CD4-positive, CD25-positive, alpha-beta regulatory T cell (primary cell): ENCODE results near the gene B3GAT1. TPM values are rescaled to one million over a fixed set of nuclear protein-coding genes. Genes with fewer than 3 reads are reported as not detected.
A peak's percentile ranks its signal among the peaks of the same experiment; 100 is the strongest.

Experiments used
- ATAC-seq, 2 donors: fragments of 150-1000 bp; cut with Tn5 transposase; one replicate each; pipeline ENCODE4 v1.10.0; 2021; ENCODE audit warnings: low read depth in 2 of 2, moderate number of reproducible peaks in 2 of 2, moderate library complexity in 1 of 2
- DNase-seq, 3 donors: peaks; one replicate each; pipeline versions ENCODE4 v3.0.0 to v3.0.0-alpha.2; 2012 to 2022; ENCODE audit warnings: mixed read lengths in 1 of 3
- H3K27ac ChIP-seq: one replicate; pipeline ENCODE4 v1.7.0; 2013; ENCODE audit warnings: mild to moderate bottlenecking, low read length; ENCODE audit not compliant: insufficient read depth, poor library complexity, severe bottlenecking
- H3K27me3 ChIP-seq: one replicate; pipeline ENCODE4 v1.7.0; 2013; ENCODE audit warnings: low read length; ENCODE audit not compliant: control insufficient read depth, insufficient read depth
- H3K36me3 ChIP-seq: one replicate; pipeline ENCODE4 v1.7.0; 2013; ENCODE audit warnings: mild to moderate bottlenecking, low read length, moderate library complexity; ENCODE audit not compliant: control insufficient read depth, insufficient read depth
- H3K4me1 ChIP-seq: 2 replicates; pipeline ENCODE4 v1.7.0; 2013; ENCODE audit warnings: mild to moderate bottlenecking, low read length; ENCODE audit not compliant: insufficient read depth, control insufficient read depth, poor library complexity, severe bottlenecking
- H3K4me3 ChIP-seq: one replicate; pipeline ENCODE4 v1.7.0; 2013; ENCODE audit warnings: low read depth, mild to moderate bottlenecking, low read length, moderate library complexity
- H3K9me3 ChIP-seq, 2 experiments: 1 replicate in 1 of 2; 2 replicates in 1 of 2; pipeline ENCODE4 v1.7.0; 2013; ENCODE audit warnings: low read length in 2 of 2, mild to moderate bottlenecking in 1 of 2, moderate library complexity in 1 of 2; ENCODE audit not compliant: control insufficient read depth in 2 of 2
- H3K27ac Mint-ChIP-seq, 3 donors: one replicate each; pipeline ENCODE4 v1.8.0; 2020 to 2022; ENCODE audit warnings: mild to moderate bottlenecking in 3 of 3, mixed read lengths in 3 of 3, moderate library complexity in 2 of 3
- H3K27me3 Mint-ChIP-seq: one replicate; pipeline ENCODE4 v1.8.0; 2022; ENCODE audit warnings: mild to moderate bottlenecking, mixed read lengths
- H3K36me3 Mint-ChIP-seq: one replicate; pipeline ENCODE4 v1.8.0; 2020; ENCODE audit warnings: mixed read lengths
- H3K4me1 Mint-ChIP-seq, 4 donors: one replicate each; pipeline ENCODE4 v1.8.0; 2020 to 2022; ENCODE audit warnings: mixed read lengths in 4 of 4, mild to moderate bottlenecking in 1 of 4
- H3K4me3 Mint-ChIP-seq, 4 donors: one replicate each; pipeline ENCODE4 v1.8.0; 2020 to 2022; ENCODE audit warnings: mild to moderate bottlenecking in 4 of 4, mixed read lengths in 4 of 4, moderate library complexity in 3 of 4
- H3K9me3 Mint-ChIP-seq, 7 donors: one replicate each; pipeline ENCODE4 v1.8.0; 2020 to 2022; ENCODE audit warnings: mixed read lengths in 7 of 7, mild to moderate bottlenecking in 3 of 7, moderate library complexity in 2 of 7
- polyA plus RNA-seq, 4 donors: library from polyadenylated mRNA; unstranded; fragments of 300-500 nt; fragmentation: Illumina TruSeq; gene quantifications; one replicate each; pipeline ENCODE4 v1.2.3, GENCODE V29; 2021
- total RNA-seq: library from RNA; stranded (reverse); gene quantifications from one replicate; pipeline ENCODE4 v1.2.3, GENCODE V29; 2022

The B3GAT1 gene
- total and polyA plus RNA-seq, 5 donors from 2014 or later: 1.9 TPM; not detected in 4

DNA sequence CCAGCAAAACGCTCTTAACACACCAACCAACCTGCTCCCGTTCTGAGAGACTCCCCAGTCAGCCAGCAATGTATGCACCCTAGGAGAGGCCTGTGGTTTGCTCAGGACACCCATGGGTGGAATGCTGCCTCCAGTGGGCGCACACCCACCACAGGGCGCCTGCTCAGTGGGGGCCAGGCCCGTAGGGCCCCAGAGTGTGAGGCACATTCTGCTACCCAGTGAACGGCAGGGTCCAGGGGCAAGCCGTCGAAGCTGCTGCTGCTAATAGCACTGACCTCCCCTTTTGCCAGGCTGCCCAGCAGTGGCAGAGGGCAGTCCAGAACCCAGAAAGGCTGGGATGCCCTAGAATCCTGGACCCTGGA lies 12.8 kb downstream of the B3GAT1 start:
- no peak overlapping the region for H3K4me3 Mint-ChIP-seq
- no peak for DNase-seq
- ATAC-seq: no peak
- H3K36me3 Mint-ChIP-seq: no peaks in the 10 kb centered on the region
- Histone ChIP-seq H3K27ac (no peak overlapping the region), H3K27me3 (no peaks in the 10 kb centered on the region), H3K4me1 (no peaks in the 10 kb centered on the region), H3K9me3 (no peaks in the 10 kb centered on the region), H3K36me3 (no peaks in the 10 kb centered on the region), H3K4me3 (no peak overlapping the region)
- peaks cover 4% of the 10 kb centered on the region for H3K27me3 Mint-ChIP-seq
- peak overlapping the region in 1 of 3 donors; percentile 38 for H3K27ac Mint-ChIP-seq
- H3K4me1 Mint-ChIP-seq: no peaks in the 10 kb centered on the region
- H3K9me3 Mint-ChIP-seq: peaks cover 0 to 1% (median 0%) of the 10 kb centered on the region in 7 donors

DNA sequence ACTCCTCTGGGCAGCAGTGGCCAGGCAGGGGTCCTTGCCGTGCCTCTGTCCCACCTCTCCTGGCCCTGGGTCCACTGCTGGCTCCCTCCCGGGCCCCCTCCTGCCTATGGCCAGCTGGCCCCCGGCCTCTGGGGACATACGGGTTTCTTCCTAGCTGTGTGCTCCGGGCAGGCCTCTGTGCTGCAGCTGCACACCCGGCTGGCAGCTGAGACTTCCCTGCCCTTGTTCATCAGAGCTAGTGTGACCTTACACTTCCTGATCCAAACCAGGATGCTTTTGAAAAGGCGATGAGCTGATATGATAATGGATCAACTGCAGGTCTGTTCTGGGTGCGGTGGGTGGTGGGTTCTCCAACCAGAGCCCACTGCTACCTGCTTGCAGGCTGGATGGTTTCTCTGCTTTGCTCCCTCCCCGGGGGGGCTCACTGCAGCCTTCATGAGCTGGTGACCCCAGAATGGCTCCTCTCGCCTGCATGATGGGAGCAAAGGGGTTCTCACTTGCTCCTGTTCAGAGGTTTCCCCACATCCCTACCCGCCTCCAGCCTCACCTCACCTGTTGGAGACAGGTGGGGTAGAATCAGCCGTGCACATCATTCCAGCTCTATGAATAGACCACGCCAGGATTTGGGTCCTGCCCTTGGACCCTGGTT lies 13.3 kb downstream of the B3GAT1 start:
- H3K9me3 Mint-ChIP-seq: peaks cover 0 to 1% (median 0%) of the 10 kb centered on the region in 7 donors
- H3K27ac Mint-ChIP-seq: peak overlapping the region in 1 of 3 donors; percentile 38
- no peak overlapping the region for H3K4me3 Mint-ChIP-seq

DNA sequence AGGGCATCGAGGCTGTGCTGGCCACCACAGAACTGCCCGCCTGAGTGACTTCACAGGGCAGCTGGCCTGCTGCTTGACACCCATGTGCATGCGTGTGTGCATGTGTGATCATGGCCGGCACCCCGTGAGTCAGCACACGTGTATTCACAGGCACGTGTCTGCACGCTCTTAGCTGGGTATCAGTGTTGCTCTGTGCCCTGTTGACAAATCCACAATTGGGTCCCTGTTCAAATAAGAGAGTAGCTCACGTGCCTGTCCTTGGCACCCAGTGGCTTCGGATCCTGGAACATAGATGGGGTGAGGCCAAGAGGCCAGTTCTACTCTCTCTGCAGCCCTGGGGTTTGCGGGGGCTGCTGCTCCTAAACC lies 14.0 kb downstream of the B3GAT1 start:
- ATAC-seq (no peak), DNase-seq (no peak)
- peaks cover 0 to 1% (median 0%) of the 10 kb centered on the region in 7 donors for H3K9me3 Mint-ChIP-seq
- H3K4me3 ChIP-seq: no peak overlapping the region
- no peak overlapping the region for H3K4me3 Mint-ChIP-seq
- H3K27ac Mint-ChIP-seq: no peak overlapping the region
- no peaks in the 10 kb centered on the region for H3K4me1 Mint-ChIP-seq
- H3K36me3 Mint-ChIP-seq: no peaks in the 10 kb centered on the region
- H3K27me3 ChIP-seq: no peaks in the 10 kb centered on the region
- H3K4me1 ChIP-seq: no peaks in the 10 kb centered on the region
- no peak overlapping the region for H3K27ac ChIP-seq
- no peaks in the 10 kb centered on the region for H3K36me3 ChIP-seq
- no peaks in the 10 kb centered on the region for H3K9me3 ChIP-seq
- peaks cover 4% of the 10 kb centered on the region for H3K27me3 Mint-ChIP-seq

More for the DNA sequence above, 13.3 kb downstream of the B3GAT1 start:
- Histone ChIP-seq H3K36me3 (no peaks in the 10 kb centered on the region), H3K4me1 (no peaks in the 10 kb centered on the region), H3K27me3 (no peaks in the 10 kb centered on the region), H3K9me3 (no peaks in the 10 kb centered on the region), H3K27ac (no peak overlapping the region), H3K4me3 (no peak overlapping the region)
- Mint-ChIP-seq H3K27me3 (peaks cover 4% of the 10 kb centered on the region), H3K36me3 (no peaks in the 10 kb centered on the region), H3K4me1 (no peaks in the 10 kb centered on the region)
- ATAC-seq (no peak), DNase-seq (no peak)

DNA sequence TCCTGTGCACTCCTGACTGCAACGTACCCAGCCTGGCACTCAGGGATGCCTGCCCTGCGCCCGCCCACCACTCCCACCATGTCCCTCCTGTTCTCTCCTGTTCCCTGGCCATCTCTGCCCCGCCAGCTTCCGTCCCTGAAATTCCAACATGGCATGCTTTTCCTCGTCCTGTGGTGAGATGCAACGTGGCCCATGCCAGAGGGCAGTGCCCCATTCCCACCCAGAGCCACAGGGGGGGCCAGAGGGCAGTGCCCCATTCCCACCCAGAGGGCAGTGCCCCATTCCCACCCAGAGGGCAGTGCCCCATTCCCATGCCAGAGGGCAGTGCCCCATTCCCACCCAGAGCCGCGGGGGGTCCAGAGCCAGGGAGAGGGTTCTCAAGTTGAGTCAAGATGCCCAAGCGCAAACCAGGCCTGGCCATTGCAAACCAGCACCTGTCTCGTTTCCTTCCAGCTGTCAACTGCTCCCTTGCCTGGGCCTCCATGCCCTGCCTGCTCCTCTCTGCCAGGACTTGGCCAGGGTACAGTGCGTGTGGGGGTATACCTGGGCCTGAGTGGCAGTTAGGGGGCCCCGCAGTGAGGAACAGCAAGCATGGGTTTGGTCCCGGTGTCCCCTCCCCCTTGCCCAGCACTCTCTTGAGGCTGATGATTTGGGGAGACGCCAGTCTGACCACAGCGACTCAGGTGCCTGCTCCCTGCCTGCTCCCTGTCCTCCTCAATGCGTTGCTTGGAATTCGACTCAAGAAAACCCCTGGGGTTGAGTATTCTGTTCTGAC lies 14.6 kb downstream of the B3GAT1 start:
- DNase-seq (no peak), ATAC-seq (no peak)
- no peak overlapping the region for H3K4me3 Mint-ChIP-seq
- peaks cover 0 to 1% (median 0%) of the 10 kb centered on the region in 7 donors for H3K9me3 Mint-ChIP-seq
- no peaks in the 10 kb centered on the region for H3K36me3 Mint-ChIP-seq
- peaks cover 4% of the 10 kb centered on the region for H3K27me3 Mint-ChIP-seq
- Histone ChIP-seq H3K36me3 (no peaks in the 10 kb centered on the region), H3K27ac (no peak overlapping the region), H3K4me3 (no peak overlapping the region), H3K27me3 (no peaks in the 10 kb centered on the region), H3K9me3 (no peaks in the 10 kb centered on the region), H3K4me1 (no peaks in the 10 kb centered on the region)
- H3K27ac Mint-ChIP-seq: no peak overlapping the region
- no peaks in the 10 kb centered on the region for H3K4me1 Mint-ChIP-seq

DNA sequence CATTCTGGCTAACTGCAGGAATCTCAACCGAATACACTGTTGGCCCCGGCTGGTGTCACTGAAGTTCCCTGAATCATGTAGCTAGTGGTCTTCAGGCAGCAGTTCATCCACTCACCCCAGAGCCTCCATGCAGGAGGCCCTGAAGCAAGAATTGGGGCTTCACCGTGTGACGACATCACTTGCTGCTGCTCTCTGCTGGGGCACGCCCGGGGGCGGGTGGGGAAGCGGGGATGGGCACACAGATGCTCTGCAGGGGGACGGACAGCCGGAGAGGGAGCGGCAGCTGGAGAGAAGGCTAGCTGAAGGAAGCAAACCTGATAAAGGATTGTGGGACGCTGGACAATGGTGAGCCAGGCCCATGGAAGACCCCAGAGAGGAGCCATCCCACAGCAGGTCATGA lies 17.0 kb downstream of the B3GAT1 start:
- H3K36me3 ChIP-seq: no peaks in the 10 kb centered on the region
- H3K27me3 Mint-ChIP-seq: peaks cover 4% of the 10 kb centered on the region
- DNase-seq: no peak
- peaks cover 0 to 1% (median 0%) of the 10 kb centered on the region in 7 donors for H3K9me3 Mint-ChIP-seq
- H3K4me1 ChIP-seq: no peaks in the 10 kb centered on the region
- no peak for ATAC-seq
- H3K4me3 ChIP-seq: no peak overlapping the region
- H3K4me1 Mint-ChIP-seq: no peaks in the 10 kb centered on the region
- H3K27ac Mint-ChIP-seq: no peak overlapping the region
- no peaks in the 10 kb centered on the region for H3K9me3 ChIP-seq
- no peaks in the 10 kb centered on the region for H3K27me3 ChIP-seq
- H3K27ac ChIP-seq: no peak overlapping the region
- H3K36me3 Mint-ChIP-seq: no peaks in the 10 kb centered on the region
- H3K4me3 Mint-ChIP-seq: no peak overlapping the region

DNA sequence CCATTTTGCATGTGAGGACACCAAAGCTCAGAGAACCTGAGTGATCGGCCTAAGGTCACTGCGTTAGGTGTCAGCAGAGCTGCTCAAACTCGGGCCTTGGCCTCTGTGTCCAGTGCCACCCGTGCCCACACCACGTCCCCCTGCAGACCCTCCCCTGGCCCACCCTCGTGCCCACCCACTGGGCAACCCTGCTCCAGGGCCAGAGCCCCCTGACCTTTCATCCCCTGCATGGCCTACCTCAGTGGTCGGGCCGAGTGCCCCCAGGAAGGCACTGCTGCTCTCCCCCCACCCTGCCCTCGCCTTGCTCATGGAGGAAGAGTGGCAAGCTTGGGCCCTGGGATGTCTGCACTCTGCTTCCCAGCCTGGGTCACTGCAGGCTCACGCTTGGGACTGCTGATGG lies 17.7 kb downstream of the B3GAT1 start:
- Histone ChIP-seq H3K9me3 (no peaks in the 10 kb centered on the region), H3K36me3 (no peaks in the 10 kb centered on the region), H3K4me3 (no peak overlapping the region), H3K4me1 (no peaks in the 10 kb centered on the region), H3K27ac (no peak overlapping the region), H3K27me3 (no peaks in the 10 kb centered on the region)
- no peak for ATAC-seq
- H3K27me3 Mint-ChIP-seq: peaks cover 4% of the 10 kb centered on the region
- H3K4me3 Mint-ChIP-seq: no peak overlapping the region
- H3K36me3 Mint-ChIP-seq: no peaks in the 10 kb centered on the region
- DNase-seq: no peak
- no peaks in the 10 kb centered on the region for H3K4me1 Mint-ChIP-seq
- peaks cover 0 to 1% (median 0%) of the 10 kb centered on the region in 7 donors for H3K9me3 Mint-ChIP-seq
- H3K27ac Mint-ChIP-seq: no peak overlapping the region

DNA sequence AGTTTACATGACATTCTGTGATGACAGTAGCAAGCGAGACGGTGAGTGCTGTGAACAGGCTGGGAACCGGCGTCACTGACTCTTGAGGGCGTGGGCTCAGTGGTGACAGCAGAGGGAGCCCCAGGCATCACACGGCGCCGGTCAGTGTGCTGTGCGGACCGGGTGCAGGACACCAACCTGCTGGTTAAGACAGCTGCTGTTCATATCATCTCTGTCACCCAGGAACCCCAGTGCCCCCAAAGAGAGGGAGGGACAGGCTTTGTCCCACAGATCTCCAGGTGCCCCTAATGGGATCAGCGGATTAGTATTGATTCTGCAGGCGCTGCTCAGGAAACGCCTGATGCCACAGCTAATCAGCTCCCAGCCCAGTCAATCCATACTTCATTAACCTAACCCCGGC lies 18.4 kb downstream of the B3GAT1 start:
- ATAC-seq: no peak
- Mint-ChIP-seq H3K36me3 (no peaks in the 10 kb centered on the region), H3K9me3 (peaks cover 0 to 1% (median 0%) of the 10 kb centered on the region in 7 donors), H3K4me1 (no peaks in the 10 kb centered on the region), H3K4me3 (no peak overlapping the region), H3K27me3 (peaks cover 4% of the 10 kb centered on the region), H3K27ac (no peak overlapping the region)
- no peak overlapping the region for H3K27ac ChIP-seq
- DNase-seq: no peak
- no peak overlapping the region for H3K4me3 ChIP-seq
- H3K27me3 ChIP-seq: no peaks in the 10 kb centered on the region
- H3K9me3 ChIP-seq: no peaks in the 10 kb centered on the region
- no peaks in the 10 kb centered on the region for H3K4me1 ChIP-seq
- H3K36me3 ChIP-seq: no peaks in the 10 kb centered on the region
